HCT116 (cell line): ENCODE results near the gene PTTG2. TPM values are rescaled to one million over a fixed set of nuclear protein-coding genes. Genes with fewer than 3 reads are reported as not detected.

Source experiments
- ATAC-seq: fragments of 200-7000 bp; cut with Tn5 transposase; 2 replicates; pipeline ENCODE4 v1.9.1; 2020; ENCODE audit warnings: mild to moderate bottlenecking, moderate library complexity
- BruUV-seq: library from RNA; stranded (reverse); fragments of 400-500 nt; replicated peaks from 2 replicates; lab custom pipeline; 2021; lab: Mats Ljungman, UMichigan
- CTCF ChIA-PET: fragments of 300-600 bp; sonication (Branson Sonifier 250); formaldehyde crosslinking; loops from one replicate; lab custom pipeline; 2021; ENCODE audit warnings: antibody characterized with exemption; lab: Charles Lee
- POLR2A ChIA-PET: fragments of 300-600, 350-600 bp; sonication (Branson Sonifier 250); formaldehyde crosslinking; loops from one replicate; lab custom pipeline; 2021; ENCODE audit warnings: antibody characterized with exemption; lab: Charles Lee
- RAD21 ChIA-PET, 2 experiments: fragments of 300-600 bp; sonication (Branson Sonifier 250); formaldehyde crosslinking; loops; one replicate each; lab custom pipeline; 2023; ENCODE audit warnings: low total read pairs in 2 of 2; ENCODE audit not compliant: uncharacterized antibody in 2 of 2, unreplicated experiment in 2 of 2, low non-redundant PET in 1 of 2; lab: Charles Lee
- DNase-seq: peaks from one replicate; pipeline ENCODE4 v3.0.0-alpha.2; 2010; ENCODE audit warnings: low read depth, low spot score
- H2AFZ ChIP-seq: fragments of 200-600 bp; shearing (Covaris generic), sonication (generic); 2 replicates; pipeline ENCODE4 v1.6.1; 2017; ENCODE audit warnings: low read depth, mixed run types, mixed read lengths, antibody characterized with exemption, low read length; ENCODE audit not compliant: poor library complexity, severe bottlenecking
- H3K27ac ChIP-seq: 2 replicates; pipeline ENCODE4 v1.5.1; 2012; ENCODE audit warnings: low read depth, low read length
- H3K27me3 ChIP-seq: fragments of 200-600 bp; sonication (generic); 2 replicates; pipeline ENCODE4 v1.6.1; 2016; ENCODE audit warnings: mixed run types, low read length, mixed read lengths; ENCODE audit not compliant: insufficient read depth
- H3K36me3 ChIP-seq, 2 experiments: fragments of 200-500 bp in 1 of 2; fragments of 200-600 bp in 1 of 2; sonication (Bioruptor generic) in 1 of 2; sonication (generic) in 1 of 2; 2 replicates each; pipeline versions ENCODE4 v1.5.1 to v1.6.1; 2014 to 2016; ENCODE audit warnings: low read length in 2 of 2, inconsistent platforms in 1 of 2, mixed read lengths in 1 of 2, mixed run types in 1 of 2; ENCODE audit not compliant: insufficient read depth in 2 of 2, control insufficient read depth in 1 of 2
- H3K4me1 ChIP-seq, 2 experiments: fragments of 200-600 bp in 1 of 2; sonication (generic) in 1 of 2; 2 replicates each; pipeline versions ENCODE4 v1.5.1 to v1.6.1; 2012 to 2017; ENCODE audit warnings: low read length in 2 of 2, inconsistent platforms in 1 of 2, mild to moderate bottlenecking in 1 of 2, mixed read lengths in 1 of 2, mixed run types in 1 of 2, moderate library complexity in 1 of 2; ENCODE audit not compliant: insufficient read depth in 2 of 2, control insufficient read depth in 1 of 2
- H3K4me2 ChIP-seq: fragments of 200-600 bp; sonication (generic); 2 replicates; pipeline ENCODE4 v1.6.1; 2017; ENCODE audit warnings: mixed run types, low read length, mixed read lengths
- H3K4me3 ChIP-seq, 2 experiments: fragments of 200-600 bp in 1 of 2; sonication (generic) in 1 of 2; replicated peaks in 1 of 2; 2 replicates each; pipeline ENCODE4 v1.5.1; 2011 to 2016; ENCODE audit warnings: low read length in 2 of 2, control low read depth in 1 of 2, low read depth in 1 of 2, mild to moderate bottlenecking in 1 of 2, mixed read lengths in 1 of 2, mixed run types in 1 of 2
- H3K79me2 ChIP-seq: fragments of 200-600 bp; sonication (generic); 2 replicates; pipeline ENCODE4 v1.6.1; 2017; ENCODE audit warnings: mild to moderate bottlenecking, mixed run types, low read length, moderate library complexity, mixed read lengths; ENCODE audit not compliant: insufficient read depth
- H3K9ac ChIP-seq: fragments of 200-600 bp; sonication (generic); 2 replicates; pipeline ENCODE4 v1.6.1; 2016; ENCODE audit warnings: low read length, mixed read lengths
- H3K9me2 ChIP-seq: fragments of 200-600 bp; sonication (generic), shearing (Covaris generic); 2 replicates; pipeline ENCODE4 v1.6.1; 2017; ENCODE audit warnings: mixed run types, mild to moderate bottlenecking, moderate library complexity; ENCODE audit not compliant: insufficient read depth
- H3K9me3 ChIP-seq, 2 experiments: fragments of 200-500 bp in 1 of 2; fragments of 200-600 bp in 1 of 2; sonication (Bioruptor generic) in 1 of 2; sonication (generic) in 1 of 2; 2 replicates each; pipeline ENCODE4 v1.6.1; 2014 to 2017; ENCODE audit warnings: low read length in 2 of 2, mixed read lengths in 2 of 2, inconsistent platforms in 1 of 2, low read depth in 1 of 2, mild to moderate bottlenecking in 1 of 2, mixed run types in 1 of 2, moderate library complexity in 1 of 2; ENCODE audit not compliant: control insufficient read depth in 1 of 2, insufficient read depth in 1 of 2
- H4K20me1 ChIP-seq: fragments of 200-600 bp; sonication (generic), shearing (Covaris generic); 2 replicates; pipeline ENCODE4 v1.6.1; 2017; ENCODE audit warnings: mixed run types, mild to moderate bottlenecking, moderate library complexity; ENCODE audit not compliant: insufficient read depth
- CBX3 ChIP-seq: IDR thresholded peaks from 2 replicates; pipeline ENCODE4 v1.6.1; 2012; ENCODE audit warnings: low read depth
- CEBPB ChIP-seq: IDR thresholded peaks from 2 replicates; pipeline ENCODE4 v1.6.1; 2012; ENCODE audit warnings: low read depth
- CTCF ChIP-seq, 3 experiments: fragments of 200-600 bp in 1 of 3; sonication (generic) in 1 of 3; IDR thresholded peaks in 2 of 3; conservative IDR thresholded peaks in 1 of 3; 2 replicates each; pipeline ENCODE4 v1.5.1; 2012 to 2017; ENCODE audit warnings: low read depth in 2 of 3, low read length in 2 of 3, antibody characterized with exemption in 1 of 3, borderline replicate concordance in 1 of 3, control low read depth in 1 of 3, mild to moderate bottlenecking in 1 of 3, mixed read lengths in 1 of 3, mixed run types in 1 of 3, moderate library complexity in 1 of 3; ENCODE audit not compliant: insufficient read depth in 1 of 3
- EGR1 ChIP-seq: IDR thresholded peaks from 2 replicates; pipeline ENCODE4 v1.6.1; 2012; ENCODE audit warnings: low read depth
- EZH2 ChIP-seq: fragments of 200-600 bp; sonication (generic); IDR thresholded peaks from 2 replicates; pipeline ENCODE4 v1.6.1; 2017; ENCODE audit warnings: antibody characterized with exemption, mixed run types
- EZH2phosphoT487 ChIP-seq: fragments of 200-600 bp; IDR thresholded peaks from 2 replicates; pipeline ENCODE4 v1.6.1; 2018; ENCODE audit warnings: antibody characterized with exemption, borderline replicate concordance
- FOSL1 ChIP-seq: IDR thresholded peaks from 2 replicates; pipeline ENCODE4 v1.6.1; 2012; ENCODE audit warnings: low read depth
- MAX ChIP-seq: IDR thresholded peaks from 2 replicates; pipeline ENCODE4 v1.6.1; 2012
- POLR2A ChIP-seq: IDR thresholded peaks from 2 replicates; pipeline ENCODE4 v1.7.0; 2011; ENCODE audit warnings: borderline replicate concordance; ENCODE audit not compliant: insufficient read depth, insufficient read length; ENCODE audit errors: extremely low read depth
- REST ChIP-seq: IDR thresholded peaks from 2 replicates; pipeline ENCODE4 v1.6.1; 2012; ENCODE audit warnings: low read depth
- SIN3A ChIP-seq: IDR thresholded peaks from 2 replicates; pipeline ENCODE4 v1.6.1; 2012; ENCODE audit warnings: low read depth
- SP1 ChIP-seq: IDR thresholded peaks from 2 replicates; pipeline ENCODE4 v1.6.1; 2012; ENCODE audit warnings: low read depth
- SRF ChIP-seq: IDR thresholded peaks from 2 replicates; pipeline ENCODE4 v1.6.1; 2012; ENCODE audit warnings: low read depth
- TCF7L2 ChIP-seq: IDR thresholded peaks from 2 replicates; pipeline ENCODE4 v1.7.0; 2011; ENCODE audit warnings: borderline replicate concordance, inconsistent platforms; ENCODE audit not compliant: insufficient read depth, insufficient read length; ENCODE audit errors: extremely low read depth
- ZFX ChIP-seq: fragments of 450-650 bp; IDR thresholded peaks from 2 replicates; pipeline ENCODE4 v1.6.1; 2017
- ZNF274 ChIP-seq: fragments of 200-500 bp; sonication (Bioruptor generic); IDR thresholded peaks from 2 replicates; pipeline ENCODE4 v1.6.1; 2014; ENCODE audit warnings: mild to moderate bottlenecking, low read depth, low read length, inconsistent platforms
- intact Hi-C: fragments of 100-400 bp; cut with micrococcal nuclease; formaldehyde crosslinking; loops from 2 replicates; pipeline ENCODE4 v1.10.0; 2022
- total RNA-seq: library from RNA; stranded (reverse); gene quantifications from one replicate; pipeline ENCODE4 v1.2.1, GENCODE V29; 2021; ENCODE audit not compliant: unreplicated experiment

PTTG2 gene
- total RNA-seq, 1 experiment from 2014 or later = not detected

DNA sequence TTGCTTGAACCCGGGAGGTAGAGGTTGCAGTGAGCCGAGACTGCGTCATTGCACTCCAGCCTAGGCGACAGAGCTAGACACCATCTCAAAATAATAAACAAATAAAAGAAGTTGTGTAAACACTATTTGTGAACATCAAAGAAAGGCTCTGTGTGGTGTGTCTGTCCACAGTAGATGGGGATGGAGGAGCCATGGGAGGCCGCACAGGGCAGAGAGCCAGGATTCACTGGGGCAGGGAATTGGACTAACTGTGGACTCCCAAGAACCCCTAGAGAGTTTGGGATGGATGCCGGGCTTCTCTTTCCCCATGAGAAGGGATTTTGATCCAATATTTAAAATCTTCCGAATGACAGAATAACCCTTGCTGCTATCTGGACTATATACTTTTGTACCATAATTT is 42.8 kb upstream of the PTTG2 start:
- H3K9me3 ChIP-seq = no peaks in the 10 kb centered on the region
- H3K9ac ChIP-seq = no peak overlapping the region
- H3K79me2 ChIP-seq = no peaks in the 10 kb centered on the region
- intact Hi-C loops = no loop called here
- no peak for ATAC-seq
- H3K27ac ChIP-seq = no peak overlapping the region
- no peak overlapping the region for H3K4me3 ChIP-seq
- no peaks in the 10 kb centered on the region for H4K20me1 ChIP-seq
- DNase-seq = no peak
- TF ChIP-seq POLR2A = no peak
- TF ChIP-seq EGR1 = no peak
- no peak for TF ChIP-seq SRF
- no peak for TF ChIP-seq FOSL1
- no peak for TF ChIP-seq TCF7L2
- no peak for TF ChIP-seq CEBPB
- TF ChIP-seq SIN3A = no peak
- TF ChIP-seq MAX = no peak
- TF ChIP-seq ZFX = no peak
- TF ChIP-seq SP1 = no peak
- no peak for TF ChIP-seq CTCF (IDR thresholded peaks at IDR 0.05 in 2 of 3, conservative IDR thresholded peaks at IDR 0.05 in 1 of 3; ENCODE audit: borderline replicate concordance in 1 of 3, insufficient read depth in 1 of 3, low read depth in 2 of 3, low read length in 2 of 3)
- no peak for TF ChIP-seq CBX3
- no peak for TF ChIP-seq EZH2phosphoT487
- TF ChIP-seq REST = no peak
- TF ChIP-seq EZH2 = no peak
- TF ChIP-seq ZNF274 = no peak
- POLR2A ChIA-PET = no interaction called here
- H3K36me3 ChIP-seq = no peaks in the 10 kb centered on the region
- H2AFZ ChIP-seq = no peak overlapping the region
- BruUV-seq = no TSS peak
- H3K9me2 ChIP-seq = no peaks in the 10 kb centered on the region
- CTCF ChIA-PET = no interaction called here
- H3K4me1 ChIP-seq = no peaks in the 10 kb centered on the region
- H3K27me3 ChIP-seq = no peaks in the 10 kb centered on the region
- RAD21 ChIA-PET = no interaction called here
- no peak overlapping the region for H3K4me2 ChIP-seq
